Osteoblast (primary cell): ENCODE results near the gene SLC11A2. TPM values are rescaled to one million over a fixed set of nuclear protein-coding genes. Genes with fewer than 3 reads are reported as not detected.

ENCODE experiments used
- DNase-seq: peaks from one replicate; pipeline ENCODE4 v3.0.0; 2011; ENCODE audit warnings: low spot score, mixed read lengths; ENCODE audit not compliant: insufficient read length; ENCODE audit errors: missing footprints
- H2AFZ ChIP-seq: 2 replicates; pipeline ENCODE4 v1.6.0; 2011; ENCODE audit warnings: mild to moderate bottlenecking, low read length
- H3K27ac ChIP-seq: 2 replicates; pipeline ENCODE4 v1.5.1; 2011; ENCODE audit warnings: mild to moderate bottlenecking, low read depth, low read length, moderate library complexity
- H3K27me3 ChIP-seq: 2 replicates; pipeline ENCODE4 v1.6.0; 2012; ENCODE audit warnings: mild to moderate bottlenecking, control low read depth, inconsistent platforms, low read length, moderate library complexity; ENCODE audit not compliant: insufficient read depth
- H3K36me3 ChIP-seq: 2 replicates; pipeline ENCODE4 v1.5.1; 2011; ENCODE audit warnings: mild to moderate bottlenecking, low read length, control low read depth, moderate library complexity; ENCODE audit not compliant: insufficient read depth
- H3K4me1 ChIP-seq: 2 replicates; pipeline ENCODE4 v1.5.1; 2011; ENCODE audit warnings: mild to moderate bottlenecking, low read length, control low read depth, moderate library complexity; ENCODE audit not compliant: insufficient read depth
- H3K4me2 ChIP-seq: 2 replicates; pipeline ENCODE4 v1.6.0; 2011; ENCODE audit warnings: mild to moderate bottlenecking, low read length; ENCODE audit not compliant: insufficient read depth
- H3K4me3 ChIP-seq: fragments of 200-600 bp; sonication (generic); 3 replicates; pipeline ENCODE4 v1.5.1; 2012; ENCODE audit warnings: mild to moderate bottlenecking, low read length, inconsistent platforms; ENCODE audit not compliant: insufficient read depth
- H3K79me2 ChIP-seq: 2 replicates; pipeline ENCODE4 v1.6.0; 2012; ENCODE audit warnings: mild to moderate bottlenecking, low read length, control low read depth, inconsistent platforms; ENCODE audit not compliant: insufficient read depth
- H3K9me3 ChIP-seq: 2 replicates; pipeline ENCODE4 v1.5.1; 2011; ENCODE audit warnings: low read depth, low read length, control low read depth
- H4K20me1 ChIP-seq: 2 replicates; pipeline ENCODE4 v1.6.0; 2012; ENCODE audit warnings: mild to moderate bottlenecking, low read length, control low read depth; ENCODE audit not compliant: insufficient read depth
- total RNA-seq: library from RNA; depleted of rRNA; stranded (reverse); fragments of >200 nt; gene quantifications from 2 replicates; pipeline ENCODE4 v1.2.3, GENCODE V29; 2012
- TF ChIP-seq, protein P1 (sequence below): IDR thresholded peaks from 2 replicates; pipeline ENCODE4 v1.5.1; 2011; ENCODE audit warnings: mild to moderate bottlenecking, low read depth, low read length, moderate library complexity; ENCODE audit errors: extremely low read depth

Gene SLC11A2
- total RNA-seq, 1 donor = 64.4 TPM

GRCh38 chr12:51059086-51059485 is 32.9 kb upstream of the SLC11A2 start:
- H2AFZ ChIP-seq = no peak overlapping the region
- H4K20me1 ChIP-seq = peaks cover 5% of the 10 kb centered on the region
- H3K79me2 ChIP-seq = no peaks in the 10 kb centered on the region
- peak; percentile 75 for DNase-seq
- H3K27me3 ChIP-seq = no peaks in the 10 kb centered on the region
- TF ChIP-seq, protein P1, sequence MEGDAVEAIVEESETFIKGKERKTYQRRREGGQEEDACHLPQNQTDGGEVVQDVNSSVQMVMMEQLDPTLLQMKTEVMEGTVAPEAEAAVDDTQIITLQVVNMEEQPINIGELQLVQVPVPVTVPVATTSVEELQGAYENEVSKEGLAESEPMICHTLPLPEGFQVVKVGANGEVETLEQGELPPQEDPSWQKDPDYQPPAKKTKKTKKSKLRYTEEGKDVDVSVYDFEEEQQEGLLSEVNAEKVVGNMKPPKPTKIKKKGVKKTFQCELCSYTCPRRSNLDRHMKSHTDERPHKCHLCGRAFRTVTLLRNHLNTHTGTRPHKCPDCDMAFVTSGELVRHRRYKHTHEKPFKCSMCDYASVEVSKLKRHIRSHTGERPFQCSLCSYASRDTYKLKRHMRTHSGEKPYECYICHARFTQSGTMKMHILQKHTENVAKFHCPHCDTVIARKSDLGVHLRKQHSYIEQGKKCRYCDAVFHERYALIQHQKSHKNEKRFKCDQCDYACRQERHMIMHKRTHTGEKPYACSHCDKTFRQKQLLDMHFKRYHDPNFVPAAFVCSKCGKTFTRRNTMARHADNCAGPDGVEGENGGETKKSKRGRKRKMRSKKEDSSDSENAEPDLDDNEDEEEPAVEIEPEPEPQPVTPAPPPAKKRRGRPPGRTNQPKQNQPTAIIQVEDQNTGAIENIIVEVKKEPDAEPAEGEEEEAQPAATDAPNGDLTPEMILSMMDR = no peak
- peaks cover 3% of the 10 kb centered on the region for H3K4me1 ChIP-seq
- H3K9me3 ChIP-seq = no peaks in the 10 kb centered on the region
- no peak overlapping the region for H3K4me3 ChIP-seq
- H3K4me2 ChIP-seq = no peak overlapping the region
- no peak overlapping the region for H3K27ac ChIP-seq
- peaks cover 78% of the 10 kb centered on the region for H3K36me3 ChIP-seq

DNA sequence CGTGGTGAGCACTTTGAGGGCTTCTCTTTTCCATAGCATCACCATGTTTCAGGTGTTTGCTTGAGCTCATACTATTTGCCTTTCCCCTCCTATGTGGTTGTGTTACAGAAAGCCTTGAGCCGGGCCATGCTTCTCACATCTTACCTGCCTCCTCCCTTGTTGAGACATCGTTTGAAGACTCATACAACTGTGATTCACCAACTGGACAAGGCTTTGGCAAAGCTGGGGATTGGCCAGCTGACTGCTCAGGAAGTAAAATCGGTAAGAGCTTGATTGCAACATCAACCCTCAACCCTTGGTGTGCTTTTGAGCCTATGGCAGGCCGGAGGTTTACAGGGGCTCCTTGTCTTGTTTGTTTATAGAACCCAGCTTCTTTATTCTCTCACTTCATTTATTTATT is 30.1 kb upstream of the SLC11A2 start:
- H3K36me3 ChIP-seq = peaks cover 54% of the 10 kb centered on the region
- TF ChIP-seq, protein P1 = no peak

DNA sequence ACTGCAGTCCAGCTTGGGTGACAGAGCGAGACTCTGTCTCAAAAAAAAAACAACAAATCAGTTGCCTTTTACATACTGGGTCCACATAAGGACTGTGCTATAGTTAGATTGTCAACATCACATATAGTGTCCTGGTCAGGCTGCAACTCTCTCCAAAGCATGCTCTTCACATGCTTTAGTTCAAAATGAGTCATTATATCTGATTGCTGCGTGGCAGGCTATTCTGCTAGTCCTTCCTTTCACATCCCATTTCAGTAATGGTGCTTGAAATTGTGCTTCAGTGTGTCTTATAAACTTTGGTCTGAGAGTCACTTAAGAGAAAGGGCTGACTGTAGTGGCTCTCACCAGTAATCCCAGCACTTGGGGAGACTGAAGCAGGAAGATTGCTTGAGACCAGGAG is 28.9 kb upstream of the SLC11A2 start:
- no peak overlapping the region for H3K4me2 ChIP-seq
- no peaks in the 10 kb centered on the region for H3K27me3 ChIP-seq
- DNase-seq = peak; percentile 62
- H3K27ac ChIP-seq = no peak overlapping the region
- peaks cover 5% of the 10 kb centered on the region for H4K20me1 ChIP-seq
- no peak overlapping the region for H3K4me3 ChIP-seq
- peaks cover 44% of the 10 kb centered on the region for H3K36me3 ChIP-seq
- no peak overlapping the region for H2AFZ ChIP-seq
- peaks cover 6% of the 10 kb centered on the region for H3K79me2 ChIP-seq
- peaks cover 3% of the 10 kb centered on the region for H3K4me1 ChIP-seq
- H3K9me3 ChIP-seq = no peaks in the 10 kb centered on the region
- TF ChIP-seq, protein P1 = no peak

More for the DNA sequence above, 30.1 kb upstream of the SLC11A2 start:
- H3K4me2 ChIP-seq = no peak overlapping the region
- H2AFZ ChIP-seq = no peak overlapping the region
- no peak overlapping the region for H3K4me3 ChIP-seq
- no peaks in the 10 kb centered on the region for H3K27me3 ChIP-seq
- no peaks in the 10 kb centered on the region for H3K9me3 ChIP-seq
- H3K79me2 ChIP-seq = peaks cover 2% of the 10 kb centered on the region
- peaks cover 5% of the 10 kb centered on the region for H4K20me1 ChIP-seq
- peak; percentile 68 for DNase-seq
- peaks cover 3% of the 10 kb centered on the region for H3K4me1 ChIP-seq
- no peak overlapping the region for H3K27ac ChIP-seq

- no peaks in the 10 kb centered on the region for H4K20me1 ChIP-seq
Measured at GRCh38 chr12:51051787-51052186, 25.6 kb upstream of the SLC11A2 start.

More at GRCh38 chr12:51051787-51052186, 25.6 kb upstream of the SLC11A2 start:
- Histone ChIP-seq H3K27ac (no peak overlapping the region), H3K36me3 (peaks cover 21% of the 10 kb centered on the region), H3K4me1 (peaks cover 18% of the 10 kb centered on the region), H3K27me3 (no peaks in the 10 kb centered on the region), H3K79me2 (peaks cover 22% of the 10 kb centered on the region), H3K4me3 (no peak overlapping the region), H3K4me2 (no peak overlapping the region), H3K9me3 (no peaks in the 10 kb centered on the region), H2AFZ (no peak overlapping the region)
- DNase-seq = no peak
- TF ChIP-seq, protein P1 = no peak
